MCF 10A (cell line): ENCODE data around the gene ARX. TPM values are rescaled to one million over a fixed set of nuclear protein-coding genes. Genes with fewer than 3 reads are reported as not detected.

Experiments used
- BruUV-seq: library from RNA; stranded (reverse); fragments of 400-500 nt; replicated peaks from 2 replicates; lab custom pipeline; 2021; lab: Mats Ljungman, UMichigan
- CTCF ChIA-PET: fragments of 300-600 bp; sonication (Branson Sonifier 250); formaldehyde crosslinking; extraction: SDS; loops from one replicate; lab custom pipeline; 2021; ENCODE audit warnings: antibody characterized with exemption, inconsistent platforms; lab: Yijun Ruan, JAX
- POLR2A ChIA-PET: fragments of 300-600, 350-650 bp; sonication (Branson Sonifier 250); formaldehyde crosslinking; extraction: SDS; loops from one replicate; lab custom pipeline; 2020; ENCODE audit warnings: antibody characterized with exemption, inconsistent platforms; lab: Yijun Ruan, JAX
- DNase-seq: peaks from one replicate; pipeline ENCODE4 v3.0.0-alpha.2; 2018; ENCODE audit not compliant: unreplicated experiment
- H3K27ac Mint-ChIP-seq: one replicate; pipeline ENCODE4 v1.8.0; 2022; ENCODE audit warnings: mild to moderate bottlenecking, low read depth, mixed read lengths; ENCODE audit not compliant: unreplicated experiment
- H3K27me3 Mint-ChIP-seq: one replicate; pipeline ENCODE4 v1.8.0; 2022; ENCODE audit warnings: mixed read lengths; ENCODE audit not compliant: insufficient read depth, unreplicated experiment
- H3K36me3 Mint-ChIP-seq: one replicate; pipeline ENCODE4 v1.8.0; 2022; ENCODE audit warnings: mild to moderate bottlenecking, moderate library complexity, mixed read lengths; ENCODE audit not compliant: insufficient read depth, unreplicated experiment
- H3K4me1 Mint-ChIP-seq: one replicate; pipeline ENCODE4 v1.8.0; 2022; ENCODE audit warnings: mixed read lengths; ENCODE audit not compliant: insufficient read depth, unreplicated experiment
- H3K4me3 Mint-ChIP-seq: one replicate; pipeline ENCODE4 v1.8.0; 2022; ENCODE audit warnings: mild to moderate bottlenecking, moderate library complexity, mixed read lengths; ENCODE audit not compliant: unreplicated experiment
- H3K9me3 Mint-ChIP-seq: one replicate; pipeline ENCODE4 v1.8.0; 2022; ENCODE audit warnings: mixed read lengths; ENCODE audit not compliant: unreplicated experiment
- intact Hi-C: fragments of 100-400 bp; cut with micrococcal nuclease; formaldehyde crosslinking; loops from 2 replicates; pipeline ENCODE4 v1.14.1; 2022
- total RNA-seq: library from RNA; stranded (reverse); gene quantifications from 2 replicates; pipeline ENCODE4 v1.2.3, GENCODE V29; 2022
- TF ChIP-seq, protein P1 (sequence below): fragments of 200-600 bp; IDR thresholded peaks from one replicate; pipeline ENCODE4 v1.8.0; 2022; ENCODE audit warnings: antibody characterized with exemption, mild to moderate bottlenecking; ENCODE audit not compliant: unreplicated experiment

Gene ARX
- total RNA-seq, 1 experiment from 2014 or later: not detected

DNA sequence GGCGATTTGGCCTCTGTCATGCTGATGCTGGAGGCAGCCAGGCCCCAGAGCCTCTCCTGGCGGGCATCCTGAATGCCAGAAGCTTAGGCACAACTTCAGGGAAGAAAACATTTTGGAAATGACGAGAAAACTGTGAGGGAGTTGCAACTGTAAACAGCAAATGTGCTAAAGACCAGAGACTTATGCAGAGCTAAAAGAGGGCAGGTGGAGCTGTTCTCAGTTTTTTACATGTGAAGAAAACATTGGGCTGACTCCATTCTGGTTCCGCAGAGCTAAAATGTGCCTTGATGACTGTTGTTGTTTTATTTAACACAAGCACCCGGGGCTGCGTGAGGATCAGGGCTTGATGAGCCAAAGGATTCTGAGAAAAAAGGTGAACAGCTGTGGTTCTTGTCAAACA lies 10.8 kb upstream of the ARX start:
- TF ChIP-seq, protein P1, sequence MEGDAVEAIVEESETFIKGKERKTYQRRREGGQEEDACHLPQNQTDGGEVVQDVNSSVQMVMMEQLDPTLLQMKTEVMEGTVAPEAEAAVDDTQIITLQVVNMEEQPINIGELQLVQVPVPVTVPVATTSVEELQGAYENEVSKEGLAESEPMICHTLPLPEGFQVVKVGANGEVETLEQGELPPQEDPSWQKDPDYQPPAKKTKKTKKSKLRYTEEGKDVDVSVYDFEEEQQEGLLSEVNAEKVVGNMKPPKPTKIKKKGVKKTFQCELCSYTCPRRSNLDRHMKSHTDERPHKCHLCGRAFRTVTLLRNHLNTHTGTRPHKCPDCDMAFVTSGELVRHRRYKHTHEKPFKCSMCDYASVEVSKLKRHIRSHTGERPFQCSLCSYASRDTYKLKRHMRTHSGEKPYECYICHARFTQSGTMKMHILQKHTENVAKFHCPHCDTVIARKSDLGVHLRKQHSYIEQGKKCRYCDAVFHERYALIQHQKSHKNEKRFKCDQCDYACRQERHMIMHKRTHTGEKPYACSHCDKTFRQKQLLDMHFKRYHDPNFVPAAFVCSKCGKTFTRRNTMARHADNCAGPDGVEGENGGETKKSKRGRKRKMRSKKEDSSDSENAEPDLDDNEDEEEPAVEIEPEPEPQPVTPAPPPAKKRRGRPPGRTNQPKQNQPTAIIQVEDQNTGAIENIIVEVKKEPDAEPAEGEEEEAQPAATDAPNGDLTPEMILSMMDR: no peak
- Mint-ChIP-seq H3K9me3 (no peaks in the 10 kb centered on the region), H3K36me3 (no peaks in the 10 kb centered on the region), H3K27ac (no peak overlapping the region), H3K4me1 (peaks cover 11% of the 10 kb centered on the region), H3K27me3 (peaks cover 11% of the 10 kb centered on the region), H3K4me3 (no peak overlapping the region)
- no TSS peak for BruUV-seq
- CTCF ChIA-PET: no interaction called here
- intact Hi-C loops: loop anchor here (10.0 kb wide), 1 partner anchor 192 kb away; no protein-coding TSS in a partner anchor
- POLR2A ChIA-PET: interaction anchor here (0.6 kb wide), 1 partner anchor 108 kb away, joined by 5 read pairs; no protein-coding TSS in a partner anchor
- DNase-seq: no peak

DNA sequence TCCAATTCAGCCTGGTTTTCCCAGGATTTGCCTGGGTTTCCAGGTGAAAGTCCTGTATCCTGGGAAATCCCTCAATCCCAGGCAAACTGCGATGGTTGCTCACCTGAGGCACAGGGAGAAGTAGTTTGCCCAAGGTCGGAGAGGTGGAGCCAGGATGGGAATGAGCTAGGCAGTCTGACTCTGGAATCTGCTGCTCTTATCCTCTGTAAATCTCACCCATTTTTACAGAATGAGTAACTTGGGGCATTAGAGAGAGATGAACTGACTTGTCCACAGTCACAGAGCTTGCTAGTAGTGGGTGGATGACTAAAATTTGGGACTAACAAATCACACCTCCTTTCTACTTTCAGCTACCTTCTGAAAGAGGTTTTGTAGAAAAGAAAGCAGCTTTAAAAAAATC lies 9.8 kb upstream of the ARX start:
- DNase-seq: no peak
- peaks cover 11% of the 10 kb centered on the region for H3K4me1 Mint-ChIP-seq
- no peak overlapping the region for H3K27ac Mint-ChIP-seq
- peaks cover 11% of the 10 kb centered on the region for H3K27me3 Mint-ChIP-seq
- TF ChIP-seq, protein P1: no peak
- H3K9me3 Mint-ChIP-seq: no peaks in the 10 kb centered on the region
- no peaks in the 10 kb centered on the region for H3K36me3 Mint-ChIP-seq
- POLR2A ChIA-PET: no interaction called here
- intact Hi-C loops: loop anchor here (10.0 kb wide), 1 partner anchor 191 kb away; no protein-coding TSS in a partner anchor
- CTCF ChIA-PET: interaction anchor here (0.7 to 1.5 kb wide), 2 partner anchors 119 to 237 kb away, joined by 3 to 5 read pairs; no protein-coding TSS in a partner anchor
- H3K4me3 Mint-ChIP-seq: no peak overlapping the region
- no TSS peak for BruUV-seq

- peaks cover 6% of the 10 kb centered on the region for H3K4me1 Mint-ChIP-seq
- H3K27me3 Mint-ChIP-seq: peaks cover 26% of the 10 kb centered on the region
- CTCF ChIA-PET: no interaction called here
- DNase-seq: no peak
- POLR2A ChIA-PET: no interaction called here
- intact Hi-C loops: loop anchor here (10.0 kb wide), 1 partner anchor 189 kb away; no protein-coding TSS in a partner anchor
- BruUV-seq: no TSS peak
- H3K36me3 Mint-ChIP-seq: no peaks in the 10 kb centered on the region
- no peaks in the 10 kb centered on the region for H3K9me3 Mint-ChIP-seq
- no peak overlapping the region for H3K4me3 Mint-ChIP-seq
- TF ChIP-seq, protein P1: no peak
- no peak overlapping the region for H3K27ac Mint-ChIP-seq
Measured at GRCh38 chrX:25023908-25024307, 8.1 kb upstream of the ARX start.

DNA sequence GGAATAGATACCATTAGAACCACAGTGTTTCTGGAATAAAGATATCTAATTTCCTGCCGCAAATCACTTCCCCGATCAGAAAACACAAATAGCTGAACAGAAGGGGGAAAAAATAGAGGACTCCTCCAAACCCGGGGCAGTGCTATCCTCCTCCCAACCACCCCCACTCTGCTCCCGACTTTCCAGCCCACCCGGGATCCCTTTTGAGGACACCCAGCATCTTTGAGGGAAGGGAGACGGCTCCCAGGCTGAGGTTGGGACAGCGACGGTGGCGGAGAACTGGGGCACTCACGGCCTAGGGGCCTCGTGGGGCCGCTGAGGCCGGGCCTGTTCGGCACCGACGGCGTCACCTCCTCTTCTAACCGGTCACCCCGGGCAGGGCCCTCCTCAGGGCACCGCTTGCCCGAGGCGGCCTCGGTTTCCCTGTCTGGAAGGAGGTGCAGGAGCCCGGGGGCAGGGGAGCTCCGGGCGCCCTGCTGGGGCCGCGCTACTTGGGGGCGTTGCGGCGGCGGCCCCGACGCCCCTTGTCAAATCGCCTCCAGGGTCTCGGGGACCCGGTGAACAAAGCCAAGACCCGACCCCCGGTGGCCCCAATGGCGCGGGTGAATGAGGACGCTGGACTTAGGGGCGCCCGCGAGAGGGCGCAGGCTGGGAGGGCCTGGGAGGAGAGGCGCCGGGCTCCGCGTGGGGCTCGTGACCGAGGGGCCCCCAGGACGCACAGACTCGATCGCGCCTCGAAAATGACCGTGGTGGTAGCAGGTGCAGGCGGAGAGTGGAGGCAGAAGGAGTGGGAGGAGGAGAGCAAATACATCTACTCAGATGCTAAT lies 6.9 kb upstream of the ARX start:
- Mint-ChIP-seq H3K36me3 (no peaks in the 10 kb centered on the region), H3K4me3 (no peak overlapping the region), H3K27ac (no peak overlapping the region), H3K4me1 (peaks cover 5% of the 10 kb centered on the region), H3K27me3 (peaks cover 34% of the 10 kb centered on the region), H3K9me3 (no peaks in the 10 kb centered on the region)
- TF ChIP-seq, protein P1: no peak
- BruUV-seq: no TSS peak
- POLR2A ChIA-PET: interaction anchor here (0.7 kb wide), 1 partner anchor 207 kb away, joined by 3 read pairs; no protein-coding TSS in a partner anchor
- DNase-seq: no peak
- CTCF ChIA-PET: interaction anchor here (0.6 kb wide), 1 partner anchor 627 kb away, joined by 3 read pairs; no protein-coding TSS in a partner anchor
- intact Hi-C loops: loop anchor here (10.0 kb wide), 1 partner anchor 188 kb away; no protein-coding TSS in a partner anchor
